ENCODE results near the gene WNT10A. TPM values are rescaled to one million over a fixed set of nuclear protein-coding genes. Genes with fewer than 3 reads are reported as not detected.

Gene WNT10A
- total and polyA plus RNA-seq, 10 of the 15 experiments (the other 5 are each of a cell fraction or from before 2014, with no cell fraction given): 0.61 to 45.0 (median 6.9) TPM

DNA sequence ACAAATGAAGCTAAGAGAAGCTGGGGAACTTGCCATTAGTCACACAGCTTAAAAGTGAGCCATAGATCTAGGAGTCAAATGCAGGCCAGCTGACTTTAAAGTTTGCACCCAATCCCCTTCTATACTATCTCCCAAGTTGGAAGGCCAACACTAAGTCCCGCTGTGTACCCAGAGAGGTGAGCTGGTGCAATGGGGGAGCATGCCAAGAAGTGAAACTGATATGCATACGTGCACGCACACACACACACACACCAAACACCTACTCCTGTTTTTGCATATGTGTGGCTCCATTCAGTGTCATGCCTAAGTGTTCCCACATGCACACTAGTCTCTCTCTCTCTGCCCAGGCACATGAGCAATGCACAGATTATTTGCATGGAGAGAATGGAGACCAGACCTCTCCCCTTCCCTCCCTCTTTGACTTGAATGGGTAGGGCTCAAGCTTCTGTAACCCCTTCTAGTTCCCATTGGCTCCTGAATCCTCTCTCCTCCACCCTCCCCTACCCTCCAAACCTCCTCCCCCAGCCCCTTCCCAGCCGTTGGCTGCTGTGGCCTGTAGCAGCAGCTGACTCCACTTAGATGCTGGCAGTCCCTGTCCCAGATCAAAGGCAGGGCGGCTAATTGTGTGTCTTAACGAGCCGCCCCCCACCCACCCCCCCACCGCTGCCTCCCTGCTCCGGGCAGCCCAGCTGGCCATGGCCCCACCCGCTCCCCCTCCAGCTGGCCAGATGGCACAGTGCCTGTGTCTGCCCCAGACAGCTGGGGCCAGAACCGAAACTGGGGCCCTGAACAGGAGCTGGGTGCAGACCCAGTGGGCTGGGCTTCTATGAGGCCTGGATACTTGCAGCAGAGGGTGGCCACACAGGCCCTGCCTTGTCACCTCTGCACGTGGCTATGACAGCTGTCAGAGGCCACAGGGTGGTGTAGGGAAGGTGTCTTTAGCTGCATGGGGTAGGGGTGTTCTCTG lies 5.6 kb downstream of the WNT10A start:
- peak overlapping the region; percentile 32 for H3K4me2 ChIP-seq (ENCODE audit: control insufficient read depth, insufficient read depth)
- TF ChIP-seq ATF7 (IDR thresholded peaks at IDR 0.05; ENCODE audit: low read depth): peak; percentile 89
- peak; percentile 97 for TF ChIP-seq PAX8 (IDR thresholded peaks at IDR 0.05)
- TF ChIP-seq, protein P1, sequence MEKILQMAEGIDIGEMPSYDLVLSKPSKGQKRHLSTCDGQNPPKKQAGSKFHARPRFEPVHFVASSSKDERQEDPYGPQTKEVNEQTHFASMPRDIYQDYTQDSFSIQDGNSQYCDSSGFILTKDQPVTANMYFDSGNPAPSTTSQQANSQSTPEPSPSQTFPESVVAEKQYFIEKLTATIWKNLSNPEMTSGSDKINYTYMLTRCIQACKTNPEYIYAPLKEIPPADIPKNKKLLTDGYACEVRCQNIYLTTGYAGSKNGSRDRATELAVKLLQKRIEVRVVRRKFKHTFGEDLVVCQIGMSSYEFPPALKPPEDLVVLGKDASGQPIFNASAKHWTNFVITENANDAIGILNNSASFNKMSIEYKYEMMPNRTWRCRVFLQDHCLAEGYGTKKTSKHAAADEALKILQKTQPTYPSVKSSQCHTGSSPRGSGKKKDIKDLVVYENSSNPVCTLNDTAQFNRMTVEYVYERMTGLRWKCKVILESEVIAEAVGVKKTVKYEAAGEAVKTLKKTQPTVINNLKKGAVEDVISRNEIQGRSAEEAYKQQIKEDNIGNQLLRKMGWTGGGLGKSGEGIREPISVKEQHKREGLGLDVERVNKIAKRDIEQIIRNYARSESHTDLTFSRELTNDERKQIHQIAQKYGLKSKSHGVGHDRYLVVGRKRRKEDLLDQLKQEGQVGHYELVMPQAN (conservative IDR thresholded peaks at IDR 0.05): peak; percentile 66
- TF ChIP-seq IKZF2 (IDR thresholded peaks at IDR 0.05): peak; percentile 94 to 95
- TF ChIP-seq NBN (IDR thresholded peaks at IDR 0.05): peak; percentile 98
- peak; percentile 64 for TF ChIP-seq RAD51 (IDR thresholded peaks at IDR 0.05)
- no peak for TF ChIP-seq RBBP5 (conservative IDR thresholded peaks at IDR 0.05)
- peak; percentile 87 for TF ChIP-seq IRF4 (IDR thresholded peaks at IDR 0.05; ENCODE audit: low read depth, low read length)
- TF ChIP-seq NFYB (IDR thresholded peaks at IDR 0.05; ENCODE audit: insufficient read depth, low read depth, low read length): peak; percentile 31; the same call in 1 of the 2 replicates
- peak; percentile 66 for TF ChIP-seq MTA2 (IDR thresholded peaks at IDR 0.05; ENCODE audit: low read depth)
- TF ChIP-seq, protein P2, sequence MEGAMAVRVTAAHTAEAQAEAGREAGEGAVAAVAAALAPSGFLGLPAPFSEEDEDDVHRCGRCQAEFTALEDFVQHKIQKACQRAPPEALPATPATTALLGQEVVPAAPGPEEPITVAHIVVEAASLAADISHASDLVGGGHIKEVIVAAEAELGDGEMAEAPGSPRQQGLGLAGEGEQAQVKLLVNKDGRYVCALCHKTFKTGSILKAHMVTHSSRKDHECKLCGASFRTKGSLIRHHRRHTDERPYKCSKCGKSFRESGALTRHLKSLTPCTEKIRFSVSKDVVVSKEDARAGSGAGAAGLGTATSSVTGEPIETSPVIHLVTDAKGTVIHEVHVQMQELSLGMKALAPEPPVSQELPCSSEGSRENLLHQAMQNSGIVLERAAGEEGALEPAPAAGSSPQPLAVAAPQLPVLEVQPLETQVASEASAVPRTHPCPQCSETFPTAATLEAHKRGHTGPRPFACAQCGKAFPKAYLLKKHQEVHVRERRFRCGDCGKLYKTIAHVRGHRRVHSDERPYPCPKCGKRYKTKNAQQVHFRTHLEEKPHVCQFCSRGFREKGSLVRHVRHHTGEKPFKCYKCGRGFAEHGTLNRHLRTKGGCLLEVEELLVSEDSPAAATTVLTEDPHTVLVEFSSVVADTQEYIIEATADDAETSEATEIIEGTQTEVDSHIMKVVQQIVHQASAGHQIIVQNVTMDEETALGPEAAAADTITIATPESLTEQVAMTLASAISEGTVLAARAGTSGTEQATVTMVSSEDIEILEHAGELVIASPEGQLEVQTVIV (IDR thresholded peaks at IDR 0.05; ENCODE audit: borderline replicate concordance, partially characterized antibody): no peak
- peak; percentile 47; the same call in 1 of the 2 replicates for TF ChIP-seq EED (IDR thresholded peaks at IDR 0.05; ENCODE audit: low read depth)
- TF ChIP-seq POLR2AphosphoS5 (IDR thresholded peaks at IDR 0.05; ENCODE audit: low read length): peak; percentile 62; the same call in 1 of the 2 replicates
- no peak; the same call in 1 of the 2 replicates for TF ChIP-seq BACH1 (IDR thresholded peaks at IDR 0.05; ENCODE audit: borderline replicate concordance)

More for the DNA sequence above, 5.6 kb downstream of the WNT10A start:
- Histone ChIP-seq H3K9ac (ENCODE audit: control insufficient read depth, insufficient read depth, low read length) (peak overlapping the region; percentile 56), H3K27ac (ENCODE audit: control insufficient read depth, insufficient read depth) (peak overlapping the region; percentile 86), H4K20me1 (ENCODE audit: control insufficient read depth, insufficient read depth) (no peaks in the 10 kb centered on the region), H3K79me2 (ENCODE audit: control insufficient read depth, insufficient read depth, low read length) (peaks cover 53% of the 10 kb centered on the region), H3K4me1 (ENCODE audit: control insufficient read depth, insufficient read depth, low read length) (peaks cover 50% of the 10 kb centered on the region), H3K27me3 (replicated peaks in 1 of 2; ENCODE audit: control insufficient read depth in 2 of 2, insufficient read depth in 2 of 2, low read length in 1 of 2) (no peaks in the 10 kb centered on the region), H3K9me3 (replicated peaks; ENCODE audit: control insufficient read depth, insufficient read depth, low read length) (no peaks in the 10 kb centered on the region), H3K36me3 (ENCODE audit: control insufficient read depth in 2 of 2, insufficient read depth in 2 of 2, low read length in 1 of 2) (peaks cover 0 to 17% of the 10 kb centered on the region in 2 experiments; a peak in 3 of 4 replicates), H2AFZ (ENCODE audit: control insufficient read depth, low read depth, low read length) (0 out of 2 replicates have a peak overlapping the region, but pooled peaks have one; percentile 13), H3K4me3 (peak overlapping the region; percentile 55; the same call in 1 of the 2 replicates)
- ChIA-PET RAD21 (ENCODE audit: unreplicated experiment) (interaction anchor here (1.5 to 16.0 kb wide), 4 partner anchors 7 to 23 kb away, joined by 5 to 871 read pairs (median 26); no protein-coding TSS in a partner anchor), SMC1A (ENCODE audit: uncharacterized antibody, unreplicated experiment) (interaction anchor here (0.9 to 15.8 kb wide), 5 partner anchors 9 to 316 kb away, joined by 3 to 780 read pairs (median 3); no protein-coding TSS in a partner anchor), POLR2A (interaction anchor here (1.2 to 4.6 kb wide), 5 partner anchors 9 to 489 kb away, joined by 3 to 154 read pairs (median 7); partner anchors contain the start of genes GLB1L, STK16 and TUBA4A), CTCF (interaction anchor here (0.9 to 21.9 kb wide), 5 partner anchors 9 to 595 kb away, joined by 3 to 1364 read pairs (median 22); no protein-coding TSS in a partner anchor)
- peak; percentile 69 for ATAC-seq
- peak; percentile 98 for DNase-seq (ENCODE audit: low read depth, low spot score)
- intact Hi-C loops (cut with micrococcal nuclease; ENCODE audit: unreplicated experiment) (no loop called here), in situ Hi-C loops (cut with MboI) (no loop called here)
- WGBS (ENCODE audit: insufficient coverage, insufficient replicate concordance, low lambda C conversion rate, missing lambda C conversion rate): 15% methylated on average over 7 of the region's 12 CpGs
- BruUV-seq (replicated peaks): no TSS peak
- FAIRE-seq: peak; percentile 83

Data from GM12878 (cell line).